ENCODE data around the gene GJB6.
"Not testable (repeated sequence)": the region's sequence is repeated elsewhere in the genome, so short reads cannot be mapped to it uniquely, and the experiment has no call there.

The GJB6 gene

GRCh38 chr13:20231839-20232555 lies at the start of gene GJB6:
Gene GJB6 (minus strand): TSS chr13:20232319. CDS start chr13:20223480, 8,839 bp downstream.
- no peak for DNase-seq (ENCODE audit: low spot score)

GRCh38 chr13:20276901-20277300 lies 44.8 kb upstream of the GJB6 start:
- not testable (repeated sequence) for DNase-seq (ENCODE audit: low spot score); FAIRE-seq

More at GRCh38 chr13:20231839-20232555, at the start of gene GJB6:
- no peak for FAIRE-seq

GRCh38 chr13:20274466-20274865 lies 42.3 kb upstream of the GJB6 start:
- FAIRE-seq (no peak), DNase-seq (ENCODE audit: low spot score) (no peak)

- FAIRE-seq (no peak), DNase-seq (ENCODE audit: low spot score) (no peak)
These were observed 40.6 kb upstream of the GJB6 start for GRCh38 chr13:20272588-20273171.

- DNase-seq (ENCODE audit: low spot score) (no peak), FAIRE-seq (no peak)
These were observed 40.0 kb upstream of the GJB6 start for GRCh38 chr13:20272104-20272503.

- DNase-seq (ENCODE audit: low spot score) (no peak), FAIRE-seq (no peak)
These were observed 39.3 kb upstream of the GJB6 start for GRCh38 chr13:20271441-20271840.

- FAIRE-seq, result no peak
- no peak for DNase-seq (ENCODE audit: low spot score)
These were observed 38.2 kb upstream of the GJB6 start for GRCh38 chr13:20270163-20270865.

- no peak for FAIRE-seq
- DNase-seq (ENCODE audit: low spot score), result no peak
These were observed 32.3 kb upstream of the GJB6 start for GRCh38 chr13:20264271-20265018.

- DNase-seq (ENCODE audit: low spot score), result no peak
- FAIRE-seq, result no peak
These were observed 31.4 kb upstream of the GJB6 start for GRCh38 chr13:20263393-20264044.

GRCh38 chr13:20258963-20259288 lies 26.8 kb upstream of the GJB6 start:
- FAIRE-seq, result no peak

GRCh38 chr13:20258208-20258962 lies 26.3 kb upstream of the GJB6 start:
- FAIRE-seq (no peak), DNase-seq (ENCODE audit: low spot score) (no peak)

More at GRCh38 chr13:20258963-20259288, 26.8 kb upstream of the GJB6 start:
- DNase-seq (ENCODE audit: low spot score), result no peak

GRCh38 chr13:20254076-20254475 lies 22.0 kb upstream of the GJB6 start:
- FAIRE-seq (no peak), DNase-seq (ENCODE audit: low spot score) (no peak)

GRCh38 chr13:20249913-20250312 lies 17.8 kb upstream of the GJB6 start:
- no peak for FAIRE-seq
- DNase-seq (ENCODE audit: low spot score), result no peak

- FAIRE-seq (no peak), DNase-seq (ENCODE audit: low spot score) (no peak)
These were observed 15.8 kb upstream of the GJB6 start for GRCh38 chr13:20247963-20248362.

GRCh38 chr13:20247403-20247802 lies 15.3 kb upstream of the GJB6 start:
- FAIRE-seq (no peak), DNase-seq (ENCODE audit: low spot score) (no peak)

GRCh38 chr13:20241593-20241992 lies 9.5 kb upstream of the GJB6 start:
- FAIRE-seq (no peak), DNase-seq (ENCODE audit: low spot score) (no peak)

- FAIRE-seq (no peak), DNase-seq (ENCODE audit: low spot score) (no peak)
These were observed 7.6 kb upstream of the GJB6 start for GRCh38 chr13:20239748-20240147.

- FAIRE-seq (no peak), DNase-seq (ENCODE audit: low spot score) (no peak)
These were observed 598 bp upstream of the GJB6 start for GRCh38 chr13:20232556-20233277.

GRCh38 chr13:20230913-20231838 lies 943 bp downstream of the GJB6 start:
- no peak for DNase-seq (ENCODE audit: low spot score)
- no peak for FAIRE-seq

Data from urothelium cell line (cell line).